Left lobe of liver (tissue), 2 donors: Measurements from ENCODE around the gene EXO1. TPM values are rescaled to one million over a fixed set of nuclear protein-coding genes. Genes with fewer than 3 reads are reported as not detected.
A peak's percentile ranks its signal among the peaks of the same experiment; 100 is the strongest.

ENCODE experiments used
- ATAC-seq: fragments of 200-7000 bp; cut with Tn5 transposase; one replicate; pipeline ENCODE4 v1.9.1; 2020; ENCODE audit warnings: mild to moderate bottlenecking, moderate library complexity
- DNase-seq: peaks from one replicate; pipeline ENCODE4 v3.0.0-alpha.2; 2020; ENCODE audit warnings: low spot score
- total RNA-seq: library from RNA; stranded (reverse); gene quantifications from one replicate; pipeline ENCODE4 v1.2.1, GENCODE V29; 2021
- donor health status: DM: no; HTN: no; CAD: no; lungs with moderate emphysema.
- donor health status: DM: no; HTN: yes; CAD: no.

EXO1 gene
- total RNA-seq, 1 donor from 2014 or later = 0.33 TPM

- no peak for DNase-seq
- no peak for ATAC-seq
These were observed 33.4 kb downstream of the EXO1 start for GRCh38 chr1:241881440-241881839.

- DNase-seq (no peak), ATAC-seq (no peak)
These were observed 35.2 kb downstream of the EXO1 start for GRCh38 chr1:241883159-241883558.

- ATAC-seq (no peak), DNase-seq (no peak)
These were observed 40.2 kb downstream of the EXO1 start for GRCh38 chr1:241888232-241888631.

- no peak for ATAC-seq
- DNase-seq = no peak
These were observed 43.3 kb downstream of the EXO1 start for GRCh38 chr1:241891296-241891695.

- ATAC-seq = no peak
- DNase-seq = no peak
These were observed 46.0 kb downstream of the EXO1 start for GRCh38 chr1:241894016-241894415.

- DNase-seq (no peak), ATAC-seq (no peak)
These were observed 47.0 kb downstream of the EXO1 start for GRCh38 chr1:241895013-241895412.

- ATAC-seq = no peak
These were observed 48.6 kb downstream of the EXO1 start for GRCh38 chr1:241896670-241896962.

GRCh38 chr1:241899210-241899609 is 51.2 kb downstream of the EXO1 start:
- no peak for ATAC-seq
- no peak for DNase-seq

More at GRCh38 chr1:241896670-241896962, 48.6 kb downstream of the EXO1 start:
- DNase-seq = no peak

GRCh38 chr1:241900381-241900780 is 52.4 kb downstream of the EXO1 start:
- no peak for ATAC-seq
- DNase-seq = no peak

- DNase-seq = no peak
- no peak for ATAC-seq
These were observed 54.5 kb downstream of the EXO1 start for GRCh38 chr1:241902391-241903065.

GRCh38 chr1:241916196-241916595 is 68.2 kb downstream of the EXO1 start:
- ATAC-seq (no peak), DNase-seq (no peak)

- DNase-seq = no peak
- no peak for ATAC-seq
These were observed 69.5 kb downstream of the EXO1 start for GRCh38 chr1:241917487-241917886.

GRCh38 chr1:241918879-241919278 is 70.9 kb downstream of the EXO1 start:
- DNase-seq (no peak), ATAC-seq (no peak)

- DNase-seq (no peak), ATAC-seq (no peak)
These were observed 76.2 kb downstream of the EXO1 start for GRCh38 chr1:241924080-241924808.

- DNase-seq = no peak
- ATAC-seq = no peak
These were observed 78.1 kb downstream of the EXO1 start for GRCh38 chr1:241926141-241926540.

- ATAC-seq (peak; percentile 48), DNase-seq (no peak)
These were observed 79.3 kb downstream of the EXO1 start for GRCh38 chr1:241927321-241927720.

GRCh38 chr1:241932845-241933244 is 84.8 kb downstream of the EXO1 start:
- DNase-seq (no peak), ATAC-seq (no peak)

GRCh38 chr1:241934201-241934848 is 86.3 kb downstream of the EXO1 start:
- no peak for DNase-seq
- no peak for ATAC-seq

GRCh38 chr1:241934866-241935265 is 86.9 kb downstream of the EXO1 start:
- no peak for DNase-seq
- ATAC-seq = no peak
